Neural cell (in vitro differentiated cells): ENCODE data around the gene SLC26A2. TPM values are rescaled to one million over a fixed set of nuclear protein-coding genes. Genes with fewer than 3 reads are reported as not detected.

Experiments
- H2AFZ ChIP-seq: fragments of 200-600, 300-800 bp; sonication (generic), shearing (Covaris generic); 2 replicates; pipeline ENCODE4 v1.6.0; 2014; ENCODE audit warnings: low read depth, mild to moderate bottlenecking, antibody characterized with exemption, low read length, moderate library complexity
- H3F3A ChIP-seq: fragments of 200-600 bp; shearing (Covaris generic); 2 replicates; pipeline ENCODE4 v1.6.1; 2016; ENCODE audit warnings: mild to moderate bottlenecking, moderate library complexity, mixed read lengths, antibody characterized with exemption, low read length; ENCODE audit not compliant: insufficient read depth, poor library complexity, severe bottlenecking
- H3K27ac ChIP-seq: fragments of 200-600, 300-800 bp; sonication (generic), shearing (Covaris generic); 2 replicates; pipeline ENCODE4 v1.5.1; 2014; ENCODE audit warnings: mild to moderate bottlenecking, low read length, moderate library complexity
- H3K27me3 ChIP-seq: fragments of 300-800, 200-600 bp; sonication (generic), shearing (Covaris generic); 2 replicates; pipeline ENCODE4 v1.6.0; 2014; ENCODE audit warnings: mild to moderate bottlenecking, low read depth, low read length, moderate library complexity; ENCODE audit not compliant: insufficient read depth
- H3K36me3 ChIP-seq: fragments of 300-800, 200-600 bp; sonication (generic), shearing (Covaris generic); 2 replicates; pipeline ENCODE4 v1.5.1; 2014; ENCODE audit warnings: mild to moderate bottlenecking, antibody characterized with exemption, low read length, moderate library complexity; ENCODE audit not compliant: insufficient read depth
- H3K4me2 ChIP-seq: fragments of 300-800, 200-600 bp; sonication (generic), shearing (Covaris generic); 2 replicates; pipeline ENCODE4 v1.6.0; 2014; ENCODE audit warnings: mild to moderate bottlenecking, low read length
- H3K4me3 ChIP-seq: fragments of 300-800, 200-600 bp; sonication (generic), shearing (Covaris generic); 2 replicates; pipeline ENCODE4 v1.5.1; 2014; ENCODE audit warnings: mild to moderate bottlenecking, low read length, moderate library complexity
- H3K79me2 ChIP-seq: fragments of 200-600 bp; shearing (Covaris generic); replicated peaks from 2 replicates; pipeline ENCODE4 v1.6.0; 2014; ENCODE audit warnings: mild to moderate bottlenecking, low read length, moderate library complexity; ENCODE audit not compliant: insufficient read depth
- H3K9ac ChIP-seq: fragments of 300-800, 200-600 bp; sonication (generic), shearing (Covaris generic); 2 replicates; pipeline ENCODE4 v1.6.1; 2016; ENCODE audit warnings: mild to moderate bottlenecking, low read length, mixed read lengths
- H3K9me2 ChIP-seq: fragments of 200-600 bp; shearing (Covaris generic); 2 replicates; pipeline ENCODE4 v1.6.1; 2016; ENCODE audit warnings: mild to moderate bottlenecking, low read length, mixed read lengths; ENCODE audit not compliant: insufficient read depth
- H3K9me3 ChIP-seq: fragments of 200-600, 300-800 bp; sonication (generic), shearing (Covaris generic); 2 replicates; pipeline ENCODE4 v1.6.1; 2016; ENCODE audit warnings: mild to moderate bottlenecking, mixed run types, low read length, moderate library complexity, mixed read lengths
- H4K20me1 ChIP-seq: fragments of 200-600 bp; shearing (Covaris generic); 2 replicates; pipeline ENCODE4 v1.6.1; 2016; ENCODE audit warnings: mild to moderate bottlenecking, mixed run types; ENCODE audit not compliant: insufficient read depth
- EP300 ChIP-seq: fragments of 450-650 bp; conservative IDR thresholded peaks from 2 replicates; pipeline ENCODE4 v1.6.1; 2014; ENCODE audit warnings: antibody characterized with exemption, mild to moderate bottlenecking, moderate library complexity; ENCODE audit not compliant: poor library complexity, severe bottlenecking
- EZH2 ChIP-seq: fragments of 200-600, 300-800 bp; shearing (Covaris generic), sonication (generic); IDR thresholded peaks from 2 replicates; pipeline ENCODE4 v1.6.1; 2014; ENCODE audit warnings: antibody characterized with exemption, low read length, borderline replicate concordance, mild to moderate bottlenecking; ENCODE audit not compliant: insufficient read depth, poor library complexity, severe bottlenecking
- MXI1 ChIP-seq: fragments of 450-650 bp; conservative IDR thresholded peaks from 2 replicates; pipeline ENCODE4 v1.6.1; 2014; ENCODE audit warnings: antibody characterized with exemption, mild to moderate bottlenecking; ENCODE audit not compliant: poor library complexity, severe bottlenecking
- POLR2AphosphoS5 ChIP-seq: IDR thresholded peaks from 2 replicates; pipeline ENCODE4 v1.6.1; 2012
- RAD21 ChIP-seq: fragments of 450-650 bp; conservative IDR thresholded peaks from 2 replicates; pipeline ENCODE4 v1.6.1; 2014; ENCODE audit warnings: antibody characterized with exemption, mild to moderate bottlenecking, moderate library complexity
- SMC3 ChIP-seq: fragments of 450-650 bp; conservative IDR thresholded peaks from 2 replicates; pipeline ENCODE4 v1.6.1; 2014; ENCODE audit warnings: antibody characterized with exemption, mild to moderate bottlenecking, moderate library complexity; ENCODE audit not compliant: poor library complexity
- TAF1 ChIP-seq: IDR thresholded peaks from 2 replicates; pipeline ENCODE4 v1.6.1; 2012; ENCODE audit warnings: low read depth
- polyA plus RNA-seq: library from polyadenylated mRNA; depleted of rRNA; stranded (reverse); fragments of >200 nt; gene quantifications from 2 replicates; pipeline ENCODE4 v1.2.3, GENCODE V29; 2014
- TF ChIP-seq, protein P1 (sequence below): IDR thresholded peaks from 2 replicates; pipeline ENCODE4 v1.6.1; 2012; ENCODE audit warnings: borderline replicate concordance
- TF ChIP-seq, protein P2 (sequence below): fragments of 450-650 bp; IDR thresholded peaks from 2 replicates; pipeline ENCODE4 v1.5.1; 2014; ENCODE audit warnings: antibody characterized with exemption, mild to moderate bottlenecking, moderate library complexity; ENCODE audit not compliant: poor library complexity, severe bottlenecking

SLC26A2 gene
- polyA plus RNA-seq, 1 donor from 2014 or later, result 5.4 TPM

DNA sequence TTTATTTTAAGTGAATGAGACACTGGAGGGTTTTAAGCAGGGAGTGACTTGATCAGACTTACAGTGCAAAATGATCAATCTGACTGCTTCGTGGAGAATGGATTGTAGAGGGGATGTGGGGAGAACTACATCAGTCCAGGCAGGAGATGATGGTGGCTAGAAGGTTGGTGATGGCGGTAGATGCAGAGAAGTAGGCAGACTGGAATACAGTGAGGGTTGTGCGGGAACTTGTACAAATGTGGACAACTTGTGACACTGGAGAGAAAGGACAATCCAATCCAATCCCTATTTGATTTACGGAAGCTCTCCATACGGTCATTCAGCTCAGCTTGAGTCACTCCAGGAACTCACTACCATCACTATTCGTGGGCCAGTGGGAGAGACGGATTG lies 39.3 kb downstream of the SLC26A2 start:
- peak overlapping the region; percentile 100 for H3K4me3 ChIP-seq

DNA sequence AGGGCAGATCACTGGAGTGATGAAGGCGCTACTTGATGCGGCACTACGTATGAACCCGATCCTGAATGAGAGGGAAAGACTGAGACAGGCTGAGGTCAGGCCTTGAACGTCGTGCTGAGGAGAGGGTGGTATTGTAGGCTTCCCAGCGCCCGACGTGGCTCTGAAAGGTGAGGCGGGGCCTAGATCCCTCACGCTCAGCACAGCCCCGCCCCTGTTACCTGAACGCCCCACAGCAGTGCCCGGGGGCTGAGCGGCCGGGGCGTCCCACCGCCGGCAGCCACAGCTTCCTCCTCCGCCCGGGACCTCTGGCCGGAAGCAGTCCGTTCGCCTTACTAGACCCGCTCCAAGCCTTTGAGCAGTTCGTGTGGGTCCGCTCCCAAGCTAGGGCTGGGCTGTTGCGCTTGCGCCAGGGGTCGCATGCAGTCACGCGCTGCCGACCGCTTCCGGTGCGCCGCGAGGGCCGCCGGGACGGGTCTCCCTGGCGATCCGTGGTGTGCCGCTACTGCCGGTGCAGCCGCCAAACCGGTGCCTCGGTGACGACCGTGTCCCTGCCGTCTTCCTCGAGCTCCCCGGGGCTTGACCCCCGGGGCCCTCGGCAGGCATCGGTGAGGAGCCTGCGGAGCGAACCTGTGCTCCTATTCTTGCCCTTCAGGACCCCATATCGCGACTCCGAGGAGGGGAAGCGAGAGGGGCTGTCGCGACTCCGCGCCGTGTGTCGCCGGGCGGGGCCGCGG lies 39.9 kb downstream of the SLC26A2 start, which contains the start of the genes HMGXB3 and TIGD6:
HMGXB3 (plus strand) TSS at position 484 of the 734 bp plus-strand sequence. CDS start 4,114 bp downstream, outside the sequence.
TIGD6 (minus strand) TSS at position 399 of the 734 bp plus-strand sequence. CDS start 4,306 bp downstream, outside the sequence.
- Histone ChIP-seq H3K4me2 (peak within 1 kb of the TSS; percentile 92), H3K9me3 (no peaks in the 10 kb centered on the region), H3K9me2 (no peaks in the 10 kb centered on the region), H3K9ac (peak within 1 kb of the TSS; percentile 89), H3K27ac (peak within 1 kb of the TSS; percentile 88), H3K36me3 (no peaks in the 10 kb centered on the region), H3K4me3 (peak within 1 kb of the TSS; percentile 100), H3F3A (no peaks in the 10 kb centered on the region), H3K27me3 (no peaks in the 10 kb centered on the region), H3K79me2 (peaks cover 29% of the 10 kb centered on the region), H4K20me1 (no peaks in the 10 kb centered on the region), H2AFZ (peak within 1 kb of the TSS; percentile 99)
- TF ChIP-seq TAF1 (peak; percentile 79), EZH2 (no peak), SMC3 (peak; percentile 44), MXI1 (peak; percentile 90), EP300 (peak; percentile 53), POLR2AphosphoS5 (peak; percentile 94), RAD21 (no peak)
- TF ChIP-seq, protein P1, sequence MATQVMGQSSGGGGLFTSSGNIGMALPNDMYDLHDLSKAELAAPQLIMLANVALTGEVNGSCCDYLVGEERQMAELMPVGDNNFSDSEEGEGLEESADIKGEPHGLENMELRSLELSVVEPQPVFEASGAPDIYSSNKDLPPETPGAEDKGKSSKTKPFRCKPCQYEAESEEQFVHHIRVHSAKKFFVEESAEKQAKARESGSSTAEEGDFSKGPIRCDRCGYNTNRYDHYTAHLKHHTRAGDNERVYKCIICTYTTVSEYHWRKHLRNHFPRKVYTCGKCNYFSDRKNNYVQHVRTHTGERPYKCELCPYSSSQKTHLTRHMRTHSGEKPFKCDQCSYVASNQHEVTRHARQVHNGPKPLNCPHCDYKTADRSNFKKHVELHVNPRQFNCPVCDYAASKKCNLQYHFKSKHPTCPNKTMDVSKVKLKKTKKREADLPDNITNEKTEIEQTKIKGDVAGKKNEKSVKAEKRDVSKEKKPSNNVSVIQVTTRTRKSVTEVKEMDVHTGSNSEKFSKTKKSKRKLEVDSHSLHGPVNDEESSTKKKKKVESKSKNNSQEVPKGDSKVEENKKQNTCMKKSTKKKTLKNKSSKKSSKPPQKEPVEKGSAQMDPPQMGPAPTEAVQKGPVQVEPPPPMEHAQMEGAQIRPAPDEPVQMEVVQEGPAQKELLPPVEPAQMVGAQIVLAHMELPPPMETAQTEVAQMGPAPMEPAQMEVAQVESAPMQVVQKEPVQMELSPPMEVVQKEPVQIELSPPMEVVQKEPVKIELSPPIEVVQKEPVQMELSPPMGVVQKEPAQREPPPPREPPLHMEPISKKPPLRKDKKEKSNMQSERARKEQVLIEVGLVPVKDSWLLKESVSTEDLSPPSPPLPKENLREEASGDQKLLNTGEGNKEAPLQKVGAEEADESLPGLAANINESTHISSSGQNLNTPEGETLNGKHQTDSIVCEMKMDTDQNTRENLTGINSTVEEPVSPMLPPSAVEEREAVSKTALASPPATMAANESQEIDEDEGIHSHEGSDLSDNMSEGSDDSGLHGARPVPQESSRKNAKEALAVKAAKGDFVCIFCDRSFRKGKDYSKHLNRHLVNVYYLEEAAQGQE, result peak; percentile 51
- TF ChIP-seq, protein P2, sequence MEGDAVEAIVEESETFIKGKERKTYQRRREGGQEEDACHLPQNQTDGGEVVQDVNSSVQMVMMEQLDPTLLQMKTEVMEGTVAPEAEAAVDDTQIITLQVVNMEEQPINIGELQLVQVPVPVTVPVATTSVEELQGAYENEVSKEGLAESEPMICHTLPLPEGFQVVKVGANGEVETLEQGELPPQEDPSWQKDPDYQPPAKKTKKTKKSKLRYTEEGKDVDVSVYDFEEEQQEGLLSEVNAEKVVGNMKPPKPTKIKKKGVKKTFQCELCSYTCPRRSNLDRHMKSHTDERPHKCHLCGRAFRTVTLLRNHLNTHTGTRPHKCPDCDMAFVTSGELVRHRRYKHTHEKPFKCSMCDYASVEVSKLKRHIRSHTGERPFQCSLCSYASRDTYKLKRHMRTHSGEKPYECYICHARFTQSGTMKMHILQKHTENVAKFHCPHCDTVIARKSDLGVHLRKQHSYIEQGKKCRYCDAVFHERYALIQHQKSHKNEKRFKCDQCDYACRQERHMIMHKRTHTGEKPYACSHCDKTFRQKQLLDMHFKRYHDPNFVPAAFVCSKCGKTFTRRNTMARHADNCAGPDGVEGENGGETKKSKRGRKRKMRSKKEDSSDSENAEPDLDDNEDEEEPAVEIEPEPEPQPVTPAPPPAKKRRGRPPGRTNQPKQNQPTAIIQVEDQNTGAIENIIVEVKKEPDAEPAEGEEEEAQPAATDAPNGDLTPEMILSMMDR, result peak; percentile 36

More for the DNA sequence above, 39.3 kb downstream of the SLC26A2 start:
- peak overlapping the region; percentile 88 for H3K27ac ChIP-seq
- no peaks in the 10 kb centered on the region for H3K27me3 ChIP-seq
- TF ChIP-seq, protein P2, result no peak
- TF ChIP-seq TAF1, result no peak
- TF ChIP-seq EZH2, result no peak
- no peak for TF ChIP-seq POLR2AphosphoS5
- TF ChIP-seq, protein P1, result no peak
- TF ChIP-seq EP300, result no peak
- TF ChIP-seq MXI1, result no peak
- no peak for TF ChIP-seq RAD21
- TF ChIP-seq SMC3, result no peak
- peak overlapping the region; percentile 89 for H3K9ac ChIP-seq
- peak overlapping the region; percentile 99 for H2AFZ ChIP-seq
- no peaks in the 10 kb centered on the region for H4K20me1 ChIP-seq
- H3F3A ChIP-seq, result no peaks in the 10 kb centered on the region
- H3K36me3 ChIP-seq, result no peaks in the 10 kb centered on the region
- peak overlapping the region; percentile 92 for H3K4me2 ChIP-seq
- H3K9me3 ChIP-seq, result no peaks in the 10 kb centered on the region
- H3K9me2 ChIP-seq, result no peaks in the 10 kb centered on the region
- H3K79me2 ChIP-seq, result peaks cover 29% of the 10 kb centered on the region
